HCT116 (cell line): ENCODE measurements around the gene CASP6. TPM values are rescaled to one million over a fixed set of nuclear protein-coding genes. Genes with fewer than 3 reads are reported as not detected.

ENCODE experiments used
- ATAC-seq: fragments of 200-7000 bp; cut with Tn5 transposase; 2 replicates; pipeline ENCODE4 v1.9.1; 2020; ENCODE audit warnings: mild to moderate bottlenecking, moderate library complexity
- BruUV-seq: library from RNA; stranded (reverse); fragments of 400-500 nt; replicated peaks from 2 replicates; lab custom pipeline; 2021; lab: Mats Ljungman, UMichigan
- CTCF ChIA-PET: fragments of 300-600 bp; sonication (Branson Sonifier 250); formaldehyde crosslinking; loops from one replicate; lab custom pipeline; 2021; ENCODE audit warnings: antibody characterized with exemption; lab: Charles Lee
- POLR2A ChIA-PET: fragments of 300-600, 350-600 bp; sonication (Branson Sonifier 250); formaldehyde crosslinking; loops from one replicate; lab custom pipeline; 2021; ENCODE audit warnings: antibody characterized with exemption; lab: Charles Lee
- RAD21 ChIA-PET, 2 experiments: fragments of 300-600 bp; sonication (Branson Sonifier 250); formaldehyde crosslinking; loops; one replicate each; lab custom pipeline; 2023; ENCODE audit warnings: low total read pairs in 2 of 2; ENCODE audit not compliant: uncharacterized antibody in 2 of 2, unreplicated experiment in 2 of 2, low non-redundant PET in 1 of 2; lab: Charles Lee
- DNase-seq: peaks from one replicate; pipeline ENCODE4 v3.0.0-alpha.2; 2010; ENCODE audit warnings: low read depth, low spot score
- H2AFZ ChIP-seq: fragments of 200-600 bp; shearing (Covaris generic), sonication (generic); 2 replicates; pipeline ENCODE4 v1.6.1; 2017; ENCODE audit warnings: low read depth, mixed run types, mixed read lengths, antibody characterized with exemption, low read length; ENCODE audit not compliant: poor library complexity, severe bottlenecking
- H3K27ac ChIP-seq: 2 replicates; pipeline ENCODE4 v1.5.1; 2012; ENCODE audit warnings: low read depth, low read length
- H3K27me3 ChIP-seq: fragments of 200-600 bp; sonication (generic); 2 replicates; pipeline ENCODE4 v1.6.1; 2016; ENCODE audit warnings: mixed run types, low read length, mixed read lengths; ENCODE audit not compliant: insufficient read depth
- H3K36me3 ChIP-seq, 2 experiments: fragments of 200-500 bp in 1 of 2; fragments of 200-600 bp in 1 of 2; sonication (Bioruptor generic) in 1 of 2; sonication (generic) in 1 of 2; 2 replicates each; pipeline versions ENCODE4 v1.5.1 to v1.6.1; 2014 to 2016; ENCODE audit warnings: low read length in 2 of 2, inconsistent platforms in 1 of 2, mixed read lengths in 1 of 2, mixed run types in 1 of 2; ENCODE audit not compliant: insufficient read depth in 2 of 2, control insufficient read depth in 1 of 2
- H3K4me1 ChIP-seq, 2 experiments: fragments of 200-600 bp in 1 of 2; sonication (generic) in 1 of 2; 2 replicates each; pipeline versions ENCODE4 v1.5.1 to v1.6.1; 2012 to 2017; ENCODE audit warnings: low read length in 2 of 2, inconsistent platforms in 1 of 2, mild to moderate bottlenecking in 1 of 2, mixed read lengths in 1 of 2, mixed run types in 1 of 2, moderate library complexity in 1 of 2; ENCODE audit not compliant: insufficient read depth in 2 of 2, control insufficient read depth in 1 of 2
- H3K4me2 ChIP-seq: fragments of 200-600 bp; sonication (generic); 2 replicates; pipeline ENCODE4 v1.6.1; 2017; ENCODE audit warnings: mixed run types, low read length, mixed read lengths
- H3K4me3 ChIP-seq, 2 experiments: fragments of 200-600 bp in 1 of 2; sonication (generic) in 1 of 2; replicated peaks in 1 of 2; 2 replicates each; pipeline ENCODE4 v1.5.1; 2011 to 2016; ENCODE audit warnings: low read length in 2 of 2, control low read depth in 1 of 2, low read depth in 1 of 2, mild to moderate bottlenecking in 1 of 2, mixed read lengths in 1 of 2, mixed run types in 1 of 2
- H3K79me2 ChIP-seq: fragments of 200-600 bp; sonication (generic); 2 replicates; pipeline ENCODE4 v1.6.1; 2017; ENCODE audit warnings: mild to moderate bottlenecking, mixed run types, low read length, moderate library complexity, mixed read lengths; ENCODE audit not compliant: insufficient read depth
- H3K9ac ChIP-seq: fragments of 200-600 bp; sonication (generic); 2 replicates; pipeline ENCODE4 v1.6.1; 2016; ENCODE audit warnings: low read length, mixed read lengths
- H3K9me2 ChIP-seq: fragments of 200-600 bp; sonication (generic), shearing (Covaris generic); 2 replicates; pipeline ENCODE4 v1.6.1; 2017; ENCODE audit warnings: mixed run types, mild to moderate bottlenecking, moderate library complexity; ENCODE audit not compliant: insufficient read depth
- H3K9me3 ChIP-seq, 2 experiments: fragments of 200-500 bp in 1 of 2; fragments of 200-600 bp in 1 of 2; sonication (Bioruptor generic) in 1 of 2; sonication (generic) in 1 of 2; 2 replicates each; pipeline ENCODE4 v1.6.1; 2014 to 2017; ENCODE audit warnings: low read length in 2 of 2, mixed read lengths in 2 of 2, inconsistent platforms in 1 of 2, low read depth in 1 of 2, mild to moderate bottlenecking in 1 of 2, mixed run types in 1 of 2, moderate library complexity in 1 of 2; ENCODE audit not compliant: control insufficient read depth in 1 of 2, insufficient read depth in 1 of 2
- H4K20me1 ChIP-seq: fragments of 200-600 bp; sonication (generic), shearing (Covaris generic); 2 replicates; pipeline ENCODE4 v1.6.1; 2017; ENCODE audit warnings: mixed run types, mild to moderate bottlenecking, moderate library complexity; ENCODE audit not compliant: insufficient read depth
- EGR1 ChIP-seq: IDR thresholded peaks from 2 replicates; pipeline ENCODE4 v1.6.1; 2012; ENCODE audit warnings: low read depth
- ELF1 ChIP-seq: IDR thresholded peaks from 2 replicates; pipeline ENCODE4 v1.6.1; 2012; ENCODE audit warnings: low read depth, borderline replicate concordance
- EZH2phosphoT487 ChIP-seq: fragments of 200-600 bp; IDR thresholded peaks from 2 replicates; pipeline ENCODE4 v1.6.1; 2018; ENCODE audit warnings: antibody characterized with exemption, borderline replicate concordance
- JUND ChIP-seq: IDR thresholded peaks from 2 replicates; pipeline ENCODE4 v1.6.1; 2012
- POLR2A ChIP-seq: IDR thresholded peaks from 2 replicates; pipeline ENCODE4 v1.7.0; 2011; ENCODE audit warnings: borderline replicate concordance; ENCODE audit not compliant: insufficient read depth, insufficient read length; ENCODE audit errors: extremely low read depth
- REST ChIP-seq: IDR thresholded peaks from 2 replicates; pipeline ENCODE4 v1.6.1; 2012; ENCODE audit warnings: low read depth
- SRF ChIP-seq: IDR thresholded peaks from 2 replicates; pipeline ENCODE4 v1.6.1; 2012; ENCODE audit warnings: low read depth
- YY1 ChIP-seq: IDR thresholded peaks from 2 replicates; pipeline ENCODE4 v1.6.1; 2011; ENCODE audit warnings: low read length, low read depth, moderate library complexity, mild to moderate bottlenecking; ENCODE audit not compliant: insufficient replicate concordance; ENCODE audit errors: extremely low read depth
- intact Hi-C: fragments of 100-400 bp; cut with micrococcal nuclease; formaldehyde crosslinking; loops from 2 replicates; pipeline ENCODE4 v1.10.0; 2022
- total RNA-seq: library from RNA; stranded (reverse); gene quantifications from one replicate; pipeline ENCODE4 v1.2.1, GENCODE V29; 2021; ENCODE audit not compliant: unreplicated experiment
- TF ChIP-seq, protein P1 (sequence below): IDR thresholded peaks from 2 replicates; pipeline ENCODE4 v1.6.1; 2012
- TF ChIP-seq, protein P2 (sequence below), 3 experiments: fragments of 200-600 bp in 1 of 3; sonication (generic) in 1 of 3; IDR thresholded peaks in 2 of 3; conservative IDR thresholded peaks in 1 of 3; 2 replicates each; pipeline ENCODE4 v1.5.1; 2012 to 2017; ENCODE audit warnings: low read depth in 2 of 3, low read length in 2 of 3, antibody characterized with exemption in 1 of 3, borderline replicate concordance in 1 of 3, control low read depth in 1 of 3, mild to moderate bottlenecking in 1 of 3, mixed read lengths in 1 of 3, mixed run types in 1 of 3, moderate library complexity in 1 of 3; ENCODE audit not compliant: insufficient read depth in 1 of 3

The CASP6 gene
- total RNA-seq, 1 experiment from 2014 or later = 18.1 TPM

DNA sequence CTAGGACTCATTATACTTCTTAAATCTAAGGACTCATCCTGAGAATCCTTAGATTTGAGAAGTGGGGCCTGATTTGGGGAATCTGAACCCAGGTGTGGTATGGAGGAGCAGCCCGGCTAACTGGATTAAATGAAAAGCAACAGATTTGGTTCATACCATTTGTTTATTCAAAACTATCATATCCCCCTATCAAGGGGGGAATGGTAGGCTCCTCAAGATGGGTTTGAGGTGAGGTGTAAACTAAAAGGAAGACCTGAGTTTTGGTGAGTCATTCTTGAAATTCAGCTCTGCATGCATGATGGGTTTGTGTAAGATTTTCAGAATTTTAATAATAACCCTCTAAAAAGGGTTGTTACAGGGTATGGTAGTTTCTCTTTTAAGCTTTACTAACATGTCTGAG, 53.4 kb downstream of the CASP6 start:
- no peaks in the 10 kb centered on the region for H3K4me1 ChIP-seq
- RAD21 ChIA-PET = no interaction called here

More for the DNA sequence above, 53.4 kb downstream of the CASP6 start:
- H2AFZ ChIP-seq = no peak overlapping the region
- TF ChIP-seq EZH2phosphoT487 (no peak), REST (no peak), POLR2A (no peak), YY1 (no peak), JUND (no peak), SRF (no peak), EGR1 (no peak), ELF1 (no peak)
- TF ChIP-seq, protein P1, sequence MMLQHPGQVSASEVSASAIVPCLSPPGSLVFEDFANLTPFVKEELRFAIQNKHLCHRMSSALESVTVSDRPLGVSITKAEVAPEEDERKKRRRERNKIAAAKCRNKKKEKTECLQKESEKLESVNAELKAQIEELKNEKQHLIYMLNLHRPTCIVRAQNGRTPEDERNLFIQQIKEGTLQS = no peak
- TF ChIP-seq, protein P2, sequence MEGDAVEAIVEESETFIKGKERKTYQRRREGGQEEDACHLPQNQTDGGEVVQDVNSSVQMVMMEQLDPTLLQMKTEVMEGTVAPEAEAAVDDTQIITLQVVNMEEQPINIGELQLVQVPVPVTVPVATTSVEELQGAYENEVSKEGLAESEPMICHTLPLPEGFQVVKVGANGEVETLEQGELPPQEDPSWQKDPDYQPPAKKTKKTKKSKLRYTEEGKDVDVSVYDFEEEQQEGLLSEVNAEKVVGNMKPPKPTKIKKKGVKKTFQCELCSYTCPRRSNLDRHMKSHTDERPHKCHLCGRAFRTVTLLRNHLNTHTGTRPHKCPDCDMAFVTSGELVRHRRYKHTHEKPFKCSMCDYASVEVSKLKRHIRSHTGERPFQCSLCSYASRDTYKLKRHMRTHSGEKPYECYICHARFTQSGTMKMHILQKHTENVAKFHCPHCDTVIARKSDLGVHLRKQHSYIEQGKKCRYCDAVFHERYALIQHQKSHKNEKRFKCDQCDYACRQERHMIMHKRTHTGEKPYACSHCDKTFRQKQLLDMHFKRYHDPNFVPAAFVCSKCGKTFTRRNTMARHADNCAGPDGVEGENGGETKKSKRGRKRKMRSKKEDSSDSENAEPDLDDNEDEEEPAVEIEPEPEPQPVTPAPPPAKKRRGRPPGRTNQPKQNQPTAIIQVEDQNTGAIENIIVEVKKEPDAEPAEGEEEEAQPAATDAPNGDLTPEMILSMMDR (IDR thresholded peaks at IDR 0.05 in 2 of 3, conservative IDR thresholded peaks at IDR 0.05 in 1 of 3; ENCODE audit: borderline replicate concordance in 1 of 3, insufficient read depth in 1 of 3, low read depth in 2 of 3, low read length in 2 of 3) = no peak
- TF ChIP-seq, all 23 proteins: peak for 0
- no TSS peak for BruUV-seq
- no peak overlapping the region for H3K27ac ChIP-seq
- H3K9me3 ChIP-seq = 0 out of 4 replicates have a peak, but pooled peaks cover 0 to 3% of the 10 kb centered on the region in 2 experiments
- no peaks in the 10 kb centered on the region for H3K36me3 ChIP-seq
- H3K4me3 ChIP-seq = no peak overlapping the region
- CTCF ChIA-PET = no interaction called here
- H3K79me2 ChIP-seq = no peaks in the 10 kb centered on the region
- no peaks in the 10 kb centered on the region for H3K27me3 ChIP-seq
- no peak for ATAC-seq
- POLR2A ChIA-PET = no interaction called here
- H4K20me1 ChIP-seq = no peaks in the 10 kb centered on the region
- DNase-seq = no peak
- no peak overlapping the region for H3K4me2 ChIP-seq
- no peaks in the 10 kb centered on the region for H3K9me2 ChIP-seq
- H3K9ac ChIP-seq = no peak overlapping the region
- intact Hi-C loops = loop anchor here (5.0 kb wide), 1 partner anchor 228 kb away; no protein-coding TSS in a partner anchor
